GM12801 (cell line): ENCODE measurements around the gene GATD1.

ENCODE experiments used
- CTCF ChIP-seq: IDR thresholded peaks from one replicate; pipeline ENCODE4 v1.5.1; 2011; ENCODE audit warnings: control low read depth; ENCODE audit not compliant: insufficient read length; ENCODE audit errors: extremely low read depth

The GATD1 gene

GRCh38 chr11:823441-824291 lies 46.4 kb upstream of the GATD1 start:
- TF ChIP-seq CTCF = no peak

GRCh38 chr11:821512-822371 lies 44.5 kb upstream of the GATD1 start:
- no peak for TF ChIP-seq CTCF

- no peak for TF ChIP-seq CTCF
Measured at GRCh38 chr11:820655-821511, 43.6 kb upstream of the GATD1 start.

GRCh38 chr11:819943-820649 lies 42.8 kb upstream of the GATD1 start:
- TF ChIP-seq CTCF = no peak

- no peak for TF ChIP-seq CTCF
Measured at GRCh38 chr11:819129-819931, 42.0 kb upstream of the GATD1 start.

- TF ChIP-seq CTCF = no peak
Measured at GRCh38 chr11:818396-819128, 41.3 kb upstream of the GATD1 start, which contains the start of gene PNPLA2. Gene PNPLA2 (plus strand): TSS chr11:818914. CDS start chr11:819719, 805 bp downstream.
